ENCODE data around the gene PHF11.

Gene PHF11

GRCh38 chr13:49498206-49498605 lies 2.5 kb downstream of the PHF11 start:
- DNase-seq (ENCODE audit: low read depth): no peak

DNA sequence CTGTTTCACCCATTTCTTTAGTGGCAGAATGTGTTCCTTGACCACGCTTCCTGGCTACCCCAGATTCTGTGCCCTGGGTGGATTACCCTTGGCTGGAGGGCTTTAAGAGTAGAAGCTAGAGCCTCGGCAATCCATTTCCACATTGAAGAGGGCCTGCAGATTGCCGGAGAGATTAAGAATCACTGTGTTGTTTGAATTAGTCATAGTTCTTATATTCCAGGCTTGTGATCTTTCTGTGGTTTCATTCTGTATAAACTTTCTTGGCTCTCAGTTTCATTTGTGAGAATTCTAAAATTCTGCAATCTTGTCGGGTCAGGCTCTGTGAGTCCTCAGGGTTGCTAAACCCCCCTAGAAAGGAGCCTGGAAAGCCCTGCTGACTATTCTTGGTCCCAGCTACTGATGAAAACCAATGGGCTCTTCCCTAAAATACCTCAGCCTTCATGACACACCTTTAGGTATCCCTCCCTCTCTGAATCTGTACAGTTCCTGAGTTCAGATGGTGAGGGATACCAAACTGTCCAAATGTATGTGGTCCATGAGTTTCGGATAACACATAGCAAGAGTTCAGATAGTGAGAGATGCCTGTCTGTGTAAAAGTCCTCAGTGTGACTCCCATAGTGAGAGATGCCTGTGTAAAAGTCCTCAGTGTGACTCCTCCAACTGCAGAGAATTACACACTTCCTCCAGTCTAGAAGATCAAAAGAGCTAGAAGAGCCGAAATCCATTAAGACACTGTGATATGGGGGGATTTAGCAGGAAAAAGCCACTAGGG lies 4.3 kb downstream of the PHF11 start:
- DNase-seq (ENCODE audit: low read depth): no peak

- DNase-seq (ENCODE audit: low read depth): no peak
Observed at GRCh38 chr13:49502954-49503353, 7.2 kb downstream of the PHF11 start.

- DNase-seq (ENCODE audit: low read depth): no peak
Observed at GRCh38 chr13:49503951-49504350, 8.2 kb downstream of the PHF11 start.

DNA sequence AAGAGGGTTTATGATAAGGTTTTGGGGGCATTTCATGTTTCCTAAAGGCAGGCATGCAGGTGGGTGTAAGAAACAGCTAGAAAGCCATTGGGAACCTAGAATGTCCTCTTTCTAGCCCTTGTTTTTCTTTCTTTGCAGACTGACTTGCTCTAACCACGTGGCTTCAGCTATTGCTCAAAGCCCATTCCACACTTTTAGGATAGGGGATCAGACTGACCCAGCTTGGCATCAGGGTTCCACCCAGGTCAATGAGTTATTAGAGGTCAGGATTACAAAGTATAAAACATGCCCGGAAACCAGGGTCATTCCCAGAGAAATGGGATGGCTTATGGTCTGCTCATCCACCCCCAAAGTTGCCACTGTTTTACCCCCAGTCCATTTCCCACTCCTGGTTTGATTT lies 16.8 kb downstream of the PHF11 start:
- DNase-seq (ENCODE audit: low read depth): no peak

DNA sequence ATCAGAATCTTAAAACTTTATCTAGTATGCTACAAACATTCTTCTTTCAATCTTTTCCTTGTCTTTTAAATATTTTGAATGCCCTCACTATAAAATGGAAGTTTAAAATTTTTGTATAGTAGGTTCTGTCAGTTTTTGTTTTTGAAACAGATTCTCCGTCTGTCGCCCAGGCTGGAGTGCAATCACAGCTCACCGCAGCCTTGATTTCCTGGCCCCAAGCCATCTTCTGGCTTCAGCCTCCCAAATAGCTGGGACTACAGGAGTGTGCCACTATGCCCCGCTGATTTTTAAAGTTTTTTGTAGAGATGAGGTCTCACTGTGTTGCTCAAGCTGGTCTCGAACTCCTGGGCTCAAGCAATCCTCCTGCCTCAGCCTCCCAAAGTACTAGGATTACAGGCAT lies 20.7 kb downstream of the PHF11 start:
- DNase-seq (ENCODE audit: low read depth): no peak

- DNase-seq (ENCODE audit: low read depth): no peak
Observed at GRCh38 chr13:49517461-49517860, 21.7 kb downstream of the PHF11 start.

- DNase-seq (ENCODE audit: low read depth): no peak
Observed at GRCh38 chr13:49521224-49521623, 25.5 kb downstream of the PHF11 start.

DNA sequence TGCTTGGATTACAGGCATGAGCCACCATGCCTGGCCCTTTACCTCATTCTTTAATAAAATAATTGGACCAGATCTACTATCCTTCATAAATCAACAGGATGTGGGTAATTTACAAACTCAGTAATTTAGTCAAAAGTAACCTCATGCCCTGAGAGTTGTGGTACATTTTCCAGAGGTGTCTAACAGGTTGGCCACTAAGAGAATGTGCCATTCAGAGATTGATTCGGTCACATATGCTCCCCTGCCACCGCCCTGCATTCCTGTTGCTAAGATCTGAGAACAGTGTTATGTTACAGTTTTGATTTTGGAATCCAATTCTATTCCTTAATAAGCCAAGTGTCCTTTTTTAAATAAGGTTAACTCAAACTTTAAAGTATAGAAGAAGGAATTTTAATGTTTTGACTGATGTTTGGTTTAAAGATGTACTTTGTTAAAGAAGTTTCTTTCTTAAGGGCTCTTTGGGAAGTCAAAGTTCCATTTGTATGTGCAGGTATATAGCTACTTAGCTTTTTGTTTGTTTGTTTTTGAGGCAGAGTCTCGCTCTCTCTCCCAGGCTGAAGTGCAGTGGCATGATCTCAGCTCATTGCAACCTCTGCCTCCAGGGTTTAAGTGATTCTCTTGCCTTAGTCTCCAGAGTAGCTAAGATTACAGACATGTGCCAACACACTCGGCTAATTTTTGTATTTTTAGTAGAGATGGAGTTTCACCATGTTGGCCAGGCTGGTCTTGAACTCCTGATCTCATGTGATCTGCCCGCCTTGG lies 29.2 kb downstream of the PHF11 start:
- DNase-seq (ENCODE audit: low read depth): no peak

DNA sequence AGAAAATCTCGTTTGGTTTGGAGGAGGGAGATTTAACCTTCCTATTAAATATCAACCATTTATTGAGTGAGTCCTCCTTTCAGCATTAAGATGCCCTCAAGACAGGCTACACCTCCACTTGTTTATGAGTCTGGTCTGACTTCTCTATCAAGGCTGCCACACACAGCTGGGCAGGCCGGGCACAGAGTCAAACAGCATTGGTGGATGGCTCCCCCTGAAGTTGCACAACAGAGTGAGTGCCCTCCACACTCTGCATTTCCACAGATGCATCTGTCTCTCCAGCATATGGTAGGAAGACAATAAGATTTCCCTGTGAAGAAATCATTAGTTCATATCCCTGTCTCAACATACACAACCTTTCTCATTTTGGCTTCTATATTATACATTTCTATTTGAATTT lies 31.4 kb downstream of the PHF11 start:
- no peak for DNase-seq (ENCODE audit: low read depth)

GRCh38 chr13:49528161-49528560 lies 32.4 kb downstream of the PHF11 start:
- DNase-seq (ENCODE audit: low read depth): no peak

DNA sequence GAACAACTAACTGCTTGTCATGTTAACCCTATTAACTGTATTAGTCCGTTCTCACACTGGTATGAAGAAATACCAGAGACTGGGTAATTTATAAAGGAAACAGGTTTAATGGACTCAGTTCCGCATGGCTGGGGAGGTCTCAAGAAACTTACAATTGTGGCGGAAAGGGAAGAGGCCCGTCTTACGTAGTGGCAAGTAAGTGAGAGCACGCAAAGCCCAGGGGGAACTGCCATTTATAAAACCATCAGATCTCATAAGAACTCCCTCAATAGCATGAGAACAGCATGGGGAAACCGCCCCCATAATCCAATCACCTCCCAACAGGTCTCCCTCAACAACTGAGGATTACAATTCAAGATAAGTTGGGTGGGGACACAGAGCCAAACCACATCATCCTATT lies 34.7 kb downstream of the PHF11 start:
- DNase-seq (ENCODE audit: low read depth): no peak

- DNase-seq (ENCODE audit: low read depth): no peak
Observed at GRCh38 chr13:49532593-49532992, 36.8 kb downstream of the PHF11 start.

GRCh38 chr13:49533011-49533410 lies 37.3 kb downstream of the PHF11 start:
- no peak for DNase-seq (ENCODE audit: low read depth)

GRCh38 chr13:49533591-49534269 lies 38.0 kb downstream of the PHF11 start:
- no peak for DNase-seq (ENCODE audit: low read depth)

GRCh38 chr13:49536144-49536873 lies 40.6 kb downstream of the PHF11 start:
- DNase-seq (ENCODE audit: low read depth): no peak

- no peak for DNase-seq (ENCODE audit: low read depth)
Observed at GRCh38 chr13:49538404-49538803, 42.7 kb downstream of the PHF11 start.

DNA sequence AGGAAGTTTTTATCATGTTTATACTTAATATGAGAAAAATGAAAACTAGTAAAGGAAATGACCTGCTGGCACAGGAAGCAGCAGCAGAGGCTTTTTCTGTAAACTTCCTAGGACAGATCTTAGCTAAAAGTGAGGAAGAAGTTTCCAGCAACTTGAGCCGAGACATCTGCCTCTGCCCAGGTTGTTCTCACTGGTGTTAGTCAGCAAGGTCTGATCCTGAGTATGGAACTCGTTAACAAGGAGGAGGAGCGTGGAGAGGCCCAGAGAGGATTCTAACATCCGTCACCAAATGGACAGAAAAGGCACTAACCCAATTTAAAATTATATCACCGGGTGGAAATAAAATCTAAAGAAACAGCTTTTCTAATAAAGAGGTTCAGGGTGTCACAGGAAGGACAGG lies 43.6 kb downstream of the PHF11 start:
- DNase-seq (ENCODE audit: low read depth): no peak

- DNase-seq (ENCODE audit: low read depth): no peak
Observed at GRCh38 chr13:49539746-49540145, 44.0 kb downstream of the PHF11 start.

GRCh38 chr13:49540552-49540951 lies 44.8 kb downstream of the PHF11 start:
- no peak for DNase-seq (ENCODE audit: low read depth)

GRCh38 chr13:49543656-49544055 lies 47.9 kb downstream of the PHF11 start:
- DNase-seq (ENCODE audit: low read depth): no peak

GRCh38 chr13:49545661-49546060 lies 49.9 kb downstream of the PHF11 start:
- DNase-seq (ENCODE audit: low read depth): no peak
